ENCODE results near the gene SYCE1L.

Gene SYCE1L

DNA sequence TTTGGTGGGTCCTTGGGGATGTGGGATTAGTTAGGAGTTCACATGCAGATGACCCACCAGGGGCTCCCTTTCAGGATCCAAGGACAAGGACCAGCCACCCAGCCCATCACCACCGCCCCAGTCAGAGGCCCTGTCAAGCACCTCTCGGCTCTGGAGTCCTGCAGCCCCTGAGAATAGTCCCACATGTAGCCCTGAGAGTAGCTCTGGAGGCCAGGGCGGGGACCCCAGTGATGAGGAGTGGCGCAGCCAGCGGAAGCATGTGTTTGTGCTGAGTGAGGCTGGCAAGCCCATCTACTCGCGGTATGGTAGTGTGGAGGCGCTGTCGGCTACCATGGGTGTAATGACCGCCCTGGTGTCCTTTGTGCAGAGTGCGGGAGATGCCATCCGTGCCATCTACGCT lies 5.8 kb upstream of the SYCE1L start:
- ChIA-PET CTCF (no interaction called here), POLR2A (no interaction called here)
- H3K4me1 ChIP-seq (ENCODE audit: control insufficient read depth, insufficient read depth, low read length) = no peaks in the 10 kb centered on the region
- peaks cover 0 to 49% of the 10 kb centered on the region in 2 experiments; a peak in 2 of 3 replicates for H3K36me3 ChIP-seq (ENCODE audit: control insufficient read depth in 2 of 2, insufficient read depth in 1 of 2, low read length in 2 of 2)
- no peak overlapping the region for H3K4me3 ChIP-seq (ENCODE audit: low read depth, low read length)
- H3K9me3 ChIP-seq (ENCODE audit: control insufficient read depth, insufficient read depth, low read depth, low read length) = no peaks in the 10 kb centered on the region
- TF ChIP-seq ZNF677 (tag by site-specific recombination; IDR thresholded peaks at IDR 0.05) (no peak), ZNF169 (tag by site-specific recombination; IDR thresholded peaks at IDR 0.05) (no peak), YY2 (tag by site-specific recombination; IDR thresholded peaks at IDR 0.05) (no peak), ZNF654 (tag by site-specific recombination; IDR thresholded peaks at IDR 0.05; ENCODE audit: low read depth) (no peak)
- no peak overlapping the region for H3K27ac ChIP-seq (ENCODE audit: extremely low read depth, low read depth, low read length)

DNA sequence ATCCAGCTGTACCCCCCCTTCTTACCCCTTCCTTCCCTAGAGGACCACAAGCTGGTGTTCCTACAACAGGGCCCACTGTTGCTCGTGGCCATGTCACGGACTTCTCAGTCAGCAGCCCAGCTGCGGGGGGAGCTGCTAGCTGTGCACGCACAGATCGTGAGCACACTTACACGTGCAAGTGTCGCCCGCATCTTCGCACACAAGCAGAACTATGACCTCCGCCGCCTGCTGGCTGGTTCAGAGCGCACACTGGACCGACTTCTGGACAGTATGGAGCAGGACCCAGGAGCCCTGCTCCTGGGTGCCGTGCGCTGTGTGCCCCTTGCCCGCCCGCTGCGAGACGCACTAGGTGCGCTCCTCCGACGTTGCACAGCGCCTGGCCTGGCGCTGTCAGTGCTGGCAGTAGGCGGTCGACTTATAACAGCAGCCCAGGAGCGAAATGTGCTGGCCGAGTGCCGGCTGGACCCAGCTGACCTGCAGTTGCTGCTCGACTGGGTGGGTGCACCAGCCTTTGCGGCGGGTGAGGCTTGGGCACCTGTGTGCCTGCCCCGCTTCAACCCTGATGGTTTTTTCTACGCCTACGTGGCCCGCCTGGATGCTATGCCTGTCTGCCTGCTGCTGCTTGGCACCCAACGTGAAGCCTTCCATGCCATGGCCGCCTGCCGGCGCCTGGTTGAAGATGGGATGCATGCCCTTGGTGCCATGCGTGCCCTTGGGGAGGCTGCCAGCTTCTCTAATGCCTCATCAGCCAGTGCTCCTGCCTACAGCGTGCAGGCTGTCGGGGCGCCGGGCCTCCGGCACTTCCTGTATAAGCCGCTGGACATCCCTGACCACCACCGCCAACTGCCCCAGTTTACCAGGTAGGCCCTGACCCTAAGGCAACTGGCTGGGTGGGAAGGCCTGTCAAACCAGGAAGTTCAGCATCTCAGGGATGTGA lies 4.6 kb upstream of the SYCE1L start:
- H3K4me1 ChIP-seq (ENCODE audit: control insufficient read depth, insufficient read depth, low read length) = no peaks in the 10 kb centered on the region
- H3K27ac ChIP-seq (ENCODE audit: extremely low read depth, low read depth, low read length) = no peak overlapping the region
- no peak overlapping the region for H3K4me3 ChIP-seq (ENCODE audit: low read depth, low read length)
- peaks cover 0 to 60% of the 10 kb centered on the region in 2 experiments; a peak in 2 of 3 replicates for H3K36me3 ChIP-seq (ENCODE audit: control insufficient read depth in 2 of 2, insufficient read depth in 1 of 2, low read length in 2 of 2)
- no peak for TF ChIP-seq ZNF792 (tag by site-specific recombination; IDR thresholded peaks at IDR 0.05)
- ChIA-PET CTCF (no interaction called here), POLR2A (no interaction called here)
- no peaks in the 10 kb centered on the region for H3K9me3 ChIP-seq (ENCODE audit: control insufficient read depth, insufficient read depth, low read depth, low read length)

DNA sequence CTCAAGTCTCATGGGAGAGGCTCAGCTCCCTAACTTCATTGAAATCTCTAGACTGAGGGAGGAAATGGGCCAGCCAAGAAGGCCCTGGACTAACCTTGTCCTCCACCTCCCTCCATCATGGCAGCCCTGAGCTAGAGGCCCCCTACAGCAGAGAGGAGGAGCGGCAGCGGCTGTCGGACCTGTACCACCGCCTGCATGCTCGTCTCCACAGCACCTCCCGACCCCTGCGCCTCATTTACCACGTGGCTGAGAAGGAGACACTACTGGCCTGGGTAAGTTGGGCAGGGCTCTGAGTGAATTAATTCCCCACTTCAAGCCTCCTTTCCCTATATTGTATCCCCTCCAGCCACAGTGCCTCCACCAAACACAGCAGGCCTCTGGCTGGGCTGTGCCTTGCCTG lies 3.8 kb upstream of the SYCE1L start:
- Histone ChIP-seq H3K27ac (ENCODE audit: extremely low read depth, low read depth, low read length) (no peak overlapping the region), H3K36me3 (ENCODE audit: control insufficient read depth in 2 of 2, insufficient read depth in 1 of 2, low read length in 2 of 2) (peaks cover 0 to 63% of the 10 kb centered on the region in 2 experiments; a peak in 2 of 3 replicates), H3K4me1 (ENCODE audit: control insufficient read depth, insufficient read depth, low read length) (no peaks in the 10 kb centered on the region), H3K4me3 (ENCODE audit: low read depth, low read length) (no peak overlapping the region), H3K9me3 (ENCODE audit: control insufficient read depth, insufficient read depth, low read depth, low read length) (no peaks in the 10 kb centered on the region)
- ChIA-PET CTCF (no interaction called here), POLR2A (no interaction called here)
- TF ChIP-seq ZNF214 (tag by site-specific recombination; IDR thresholded peaks at IDR 0.05; ENCODE audit: borderline replicate concordance) = no peak
- TF ChIP-seq, protein P1, sequence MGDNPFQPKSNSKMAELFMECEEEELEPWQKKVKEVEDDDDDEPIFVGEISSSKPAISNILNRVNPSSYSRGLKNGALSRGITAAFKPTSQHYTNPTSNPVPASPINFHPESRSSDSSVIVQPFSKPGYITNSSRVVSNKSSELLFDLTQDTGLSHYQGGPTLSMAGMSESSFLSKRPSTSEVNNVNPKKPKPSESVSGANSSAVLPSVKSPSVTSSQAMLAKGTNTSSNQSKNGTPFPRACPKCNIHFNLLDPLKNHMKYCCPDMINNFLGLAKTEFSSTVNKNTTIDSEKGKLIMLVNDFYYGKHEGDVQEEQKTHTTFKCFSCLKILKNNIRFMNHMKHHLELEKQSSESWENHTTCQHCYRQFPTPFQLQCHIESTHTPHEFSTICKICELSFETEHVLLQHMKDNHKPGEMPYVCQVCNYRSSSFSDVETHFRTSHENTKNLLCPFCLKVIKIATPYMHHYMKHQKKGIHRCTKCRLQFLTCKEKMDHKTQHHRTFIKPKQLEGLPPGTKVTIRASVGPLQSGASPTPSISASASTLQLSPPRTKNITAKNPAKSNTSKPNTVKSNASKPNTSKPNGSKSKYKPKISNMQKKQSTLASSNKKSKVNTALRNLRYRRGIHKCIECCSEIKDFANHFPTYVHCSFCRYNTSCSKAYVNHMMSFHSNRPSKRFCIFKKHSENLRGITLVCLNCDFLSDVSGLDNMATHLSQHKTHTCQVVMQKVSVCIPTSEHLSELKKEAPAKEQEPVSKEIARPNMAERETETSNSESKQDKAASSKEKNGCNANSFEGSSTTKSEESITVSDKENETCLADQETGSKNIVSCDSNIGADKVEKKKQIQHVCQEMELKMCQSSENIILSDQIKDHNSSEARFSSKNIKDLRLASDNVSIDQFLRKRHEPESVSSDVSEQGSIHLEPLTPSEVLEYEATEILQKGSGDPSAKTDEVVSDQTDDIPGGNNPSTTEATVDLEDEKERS (tag by site-specific recombination; IDR thresholded peaks at IDR 0.05) = no peak
- no peak for TF ChIP-seq GFI1B (tag by site-specific recombination; IDR thresholded peaks at IDR 0.05)
- no peak for TF ChIP-seq ZNF548 (tag by site-specific recombination; IDR thresholded peaks at IDR 0.05)
- no peak for TF ChIP-seq ZNF660 (tag by site-specific recombination; IDR thresholded peaks at IDR 0.05)
- TF ChIP-seq ZNF558 (tag by site-specific recombination; IDR thresholded peaks at IDR 0.05) = no peak
- no peak for TF ChIP-seq ZNF555 (tag by site-specific recombination; conservative IDR thresholded peaks at IDR 0.05)
- no peak for TF ChIP-seq ZBTB7A (tag by site-specific recombination; IDR thresholded peaks at IDR 0.05; ENCODE audit: low read depth)
- no peak for TF ChIP-seq ZEB2 (tag by site-specific recombination; IDR thresholded peaks at IDR 0.05)
- no peak for TF ChIP-seq ZNF501 (tag by site-specific recombination; IDR thresholded peaks at IDR 0.05)
- TF ChIP-seq SETDB1 (IDR thresholded peaks at IDR 0.05; ENCODE audit: insufficient read length, low read length) = no peak
- TF ChIP-seq ZNF600 (tag by site-specific recombination; IDR thresholded peaks at IDR 0.05) = no peak
- TF ChIP-seq ZBTB20 (tag by site-specific recombination; IDR thresholded peaks at IDR 0.05) = no peak
